ENCODE measurements around the gene PPIB.

Gene PPIB

DNA sequence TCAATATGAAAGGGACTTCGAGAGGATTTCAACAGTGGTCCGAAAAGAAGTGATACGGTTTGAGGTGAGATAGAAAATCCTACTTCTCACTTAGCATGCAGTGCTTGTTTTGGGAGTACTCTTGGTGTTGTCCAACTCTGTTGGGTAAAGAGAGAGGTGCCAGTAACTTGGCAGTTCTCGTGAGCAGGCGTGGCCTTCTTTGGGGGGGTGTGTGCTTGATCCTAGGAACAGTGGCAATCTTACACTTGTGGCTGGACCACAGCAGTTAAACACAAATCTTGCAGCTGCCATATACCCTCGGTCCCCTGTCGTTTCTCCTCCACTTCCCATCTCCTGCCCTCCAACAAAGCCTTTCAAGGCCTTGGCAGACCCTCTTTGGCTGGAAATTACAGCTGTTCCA lies 26.5 kb downstream of the PPIB start:
- FAIRE-seq (no peak), DNase-seq (ENCODE audit: insufficient read length, low spot score) (no peak)
- no peak for TF ChIP-seq CTCF (IDR thresholded peaks at IDR 0.05; ENCODE audit: insufficient read depth, missing control alignments)

- no peak for TF ChIP-seq CTCF (IDR thresholded peaks at IDR 0.05; ENCODE audit: insufficient read depth, missing control alignments)
- FAIRE-seq (no peak), DNase-seq (ENCODE audit: insufficient read length, low spot score) (no peak)
Observed at GRCh38 chr15:64134345-64134829, 28.4 kb downstream of the PPIB start.

GRCh38 chr15:64133623-64134344 lies 29.0 kb downstream of the PPIB start:
- FAIRE-seq (no peak), DNase-seq (ENCODE audit: insufficient read length, low spot score) (no peak)
- TF ChIP-seq CTCF (IDR thresholded peaks at IDR 0.05; ENCODE audit: insufficient read depth, missing control alignments) = no peak

GRCh38 chr15:64132217-64132616 lies 30.6 kb downstream of the PPIB start:
- DNase-seq (ENCODE audit: insufficient read length, low spot score) = no peak
- no peak for FAIRE-seq
- no peak for TF ChIP-seq CTCF (IDR thresholded peaks at IDR 0.05; ENCODE audit: insufficient read depth, missing control alignments)

DNA sequence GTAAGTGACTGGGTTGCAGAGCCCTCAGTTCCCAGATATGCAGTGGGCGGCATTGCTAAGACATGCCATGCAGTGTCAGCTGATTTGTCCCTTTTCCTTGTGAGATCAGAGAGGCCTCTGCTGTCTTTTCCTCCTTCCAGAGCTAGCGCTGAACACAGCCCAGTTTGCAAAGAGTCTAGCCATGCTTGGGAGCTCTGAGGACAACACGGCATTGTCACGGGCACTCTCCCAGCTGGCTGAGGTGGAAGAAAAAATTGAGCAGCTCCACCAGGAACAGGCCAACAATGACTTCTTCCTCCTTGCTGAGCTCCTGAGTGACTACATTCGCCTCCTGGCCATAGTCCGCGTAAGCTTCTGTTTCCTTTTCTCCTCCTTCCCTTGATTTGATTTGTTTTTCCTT lies 31.3 kb downstream of the PPIB start:
- TF ChIP-seq CTCF (IDR thresholded peaks at IDR 0.05; ENCODE audit: insufficient read depth, missing control alignments) = no peak
- DNase-seq (ENCODE audit: insufficient read length, low spot score) = no peak
- FAIRE-seq = no peak

DNA sequence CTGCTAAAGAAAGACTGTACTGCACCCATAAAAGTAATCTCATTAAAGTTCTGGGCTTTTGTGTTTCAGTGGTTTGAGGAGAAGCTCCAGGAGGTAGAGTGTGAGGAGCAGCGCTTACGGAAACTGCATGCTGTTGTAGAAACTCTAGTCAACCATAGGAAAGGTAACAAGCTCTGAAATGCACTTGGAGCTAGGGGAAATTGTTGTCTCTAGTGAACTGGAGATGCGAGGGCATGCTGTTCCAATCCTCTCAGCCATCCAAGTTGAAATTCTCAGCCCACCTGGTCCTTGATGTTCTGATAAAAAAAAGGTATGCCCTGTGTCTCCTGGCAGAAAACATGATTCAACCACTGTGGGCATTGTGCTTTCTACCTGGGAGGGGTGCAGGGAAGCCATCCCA lies 32.7 kb downstream of the PPIB start:
- DNase-seq (ENCODE audit: insufficient read length, low spot score) (no peak), FAIRE-seq (no peak)
- TF ChIP-seq CTCF (IDR thresholded peaks at IDR 0.05; ENCODE audit: insufficient read depth, missing control alignments) = no peak

DNA sequence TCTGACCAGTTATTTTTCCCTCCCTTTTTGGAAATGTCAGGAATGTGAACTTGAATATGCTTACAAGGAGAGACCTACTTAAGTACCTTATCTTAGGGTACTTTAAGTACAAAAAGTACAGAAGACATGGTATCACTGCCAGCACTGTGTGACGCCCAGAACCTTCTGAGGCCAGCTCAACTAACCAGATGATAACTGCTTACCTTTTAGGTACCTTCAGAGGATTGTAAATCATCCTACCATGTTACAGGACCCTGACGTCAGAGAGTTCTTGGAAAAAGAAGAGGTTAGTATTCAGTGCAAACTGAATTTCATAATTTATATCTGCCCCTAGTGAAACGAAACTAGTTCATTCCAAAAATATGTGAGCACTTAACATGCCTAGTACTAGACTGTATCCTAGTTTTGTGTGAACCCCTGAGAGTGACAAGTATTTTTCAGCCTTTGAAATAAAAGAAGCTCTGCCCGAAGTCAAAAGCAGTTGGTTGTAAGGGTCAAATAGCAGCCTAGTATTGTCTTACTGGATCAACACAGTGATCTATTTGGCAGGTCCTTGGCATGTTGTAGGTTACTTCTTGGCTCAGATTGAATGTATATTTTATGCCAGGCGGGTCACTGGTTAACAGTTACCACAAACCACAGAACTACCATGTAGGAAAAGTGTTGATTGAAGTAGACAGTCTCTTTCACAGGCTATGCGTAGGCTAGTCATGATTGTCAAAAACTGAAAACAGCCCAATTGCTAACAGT lies 35.1 kb downstream of the PPIB start:
- no peak for TF ChIP-seq CTCF (IDR thresholded peaks at IDR 0.05; ENCODE audit: insufficient read depth, missing control alignments)
- no peak for FAIRE-seq
- DNase-seq (ENCODE audit: insufficient read length, low spot score) = no peak

Data from D721Med (cell line).